Right lobe of liver (tissue), 4 donors: Measurements from ENCODE around the gene RELL2.

Experiments
- CTCF ChIP-seq, 4 donors: fragments of 200-600 bp in 3 of 4; fragments of 450-650 bp in 1 of 4; IDR thresholded peaks; one replicate each; pipeline versions ENCODE4 v1.5.1 to v1.8.0; 2016 to 2022; ENCODE audit warnings: antibody characterized with exemption in 4 of 4, mild to moderate bottlenecking in 2 of 4
- POLR2A ChIP-seq: fragments of 450-650 bp; IDR thresholded peaks from one replicate; pipeline ENCODE4 v1.6.1; 2017; ENCODE audit warnings: antibody characterized with exemption, mild to moderate bottlenecking
- donor health status: DM: no; HTN: no; CAD: no.
- donor health status: DM: no; HTN: no; CAD: no.
- donor health status: DM: no; HTN: yes; CAD: no.

DNA sequence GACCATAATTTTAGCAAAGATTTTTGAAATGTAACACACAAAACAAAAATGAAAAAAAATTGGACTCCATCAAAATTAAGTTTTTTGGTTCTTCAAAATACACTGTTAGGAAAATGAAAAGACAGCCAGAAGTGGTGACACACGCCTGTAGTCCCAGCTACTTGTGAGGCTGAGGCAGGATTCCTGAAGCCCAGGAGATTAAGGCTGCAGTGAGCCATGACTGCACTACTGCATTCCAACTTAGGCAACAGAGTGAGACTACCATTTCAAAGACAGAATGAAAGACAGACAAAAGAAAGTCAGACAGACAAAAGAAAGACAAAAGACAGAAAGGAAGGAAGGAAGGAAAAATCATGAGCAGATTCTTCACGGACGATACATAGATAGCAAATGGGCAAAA, 25.5 kb upstream of the RELL2 start:
- TF ChIP-seq CTCF (IDR thresholded peaks at IDR 0.05) = no peak
- TF ChIP-seq POLR2A = no peak
